HG03378 (cell line): ENCODE results near the gene SAFB2.
"Not testable (repeated sequence)": the region's sequence is repeated elsewhere in the genome, so short reads cannot be mapped to it uniquely, and the experiment has no call there.

Experiments used
- ATAC-seq: cut with Tn5 transposase; IDR thresholded peaks from one replicate; pipeline ENCODE4 v1.9.1; 2021; ENCODE audit warnings: mild to moderate bottlenecking, moderate library complexity; ENCODE audit not compliant: unreplicated experiment

Gene SAFB2

GRCh38 chr19:5608766-5609165, 13.8 kb downstream of the SAFB2 start:
- ATAC-seq: not testable (repeated sequence)

GRCh38 chr19:5608291-5608690, 14.3 kb downstream of the SAFB2 start:
- no peak for ATAC-seq

DNA sequence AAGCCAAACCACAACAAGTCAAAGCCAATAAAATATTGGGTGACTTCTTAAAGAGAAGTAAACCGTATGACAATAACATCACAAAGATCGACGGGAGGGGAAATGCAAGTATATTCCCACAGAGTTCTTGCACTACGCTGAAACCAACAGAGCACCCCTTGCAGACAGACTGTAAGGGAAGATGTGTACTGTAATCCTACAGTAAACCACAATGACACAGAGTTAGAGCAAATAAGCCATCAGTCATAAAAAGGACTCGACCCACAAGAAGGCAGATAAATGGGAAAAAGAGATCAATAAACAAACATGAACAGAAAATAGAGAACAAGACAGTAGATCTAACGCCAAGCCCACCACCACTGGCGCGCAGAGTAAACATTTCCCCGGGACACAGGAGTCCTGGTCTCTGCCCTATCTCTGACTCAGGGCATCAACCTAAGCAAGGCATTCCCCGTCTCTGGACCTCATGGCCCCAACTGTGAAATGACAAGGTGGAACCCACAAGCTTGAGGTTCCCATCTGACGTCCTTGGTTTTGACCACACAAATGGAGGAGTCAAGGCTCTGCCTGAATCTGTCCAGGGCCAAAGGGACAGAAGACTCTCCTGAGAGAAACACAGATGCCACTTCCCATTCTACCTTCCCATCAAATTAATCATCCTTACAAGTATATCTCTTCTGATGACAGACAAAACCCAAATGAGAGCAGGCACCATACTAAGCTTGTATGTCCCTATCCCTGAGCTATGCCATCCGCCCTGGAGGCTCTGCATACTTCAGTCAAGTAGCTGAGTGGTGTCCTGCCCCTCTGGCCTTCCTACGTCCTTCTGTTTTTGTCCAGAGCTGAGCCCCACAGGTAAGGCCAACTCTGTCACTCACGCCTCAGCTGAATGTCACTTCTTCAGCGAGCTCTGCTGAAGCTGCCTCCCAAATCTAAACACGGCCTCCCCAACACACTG, 15.0 kb downstream of the SAFB2 start:
- no peak for ATAC-seq

GRCh38 chr19:5605362-5605761, 17.2 kb downstream of the SAFB2 start:
- ATAC-seq: no peak

DNA sequence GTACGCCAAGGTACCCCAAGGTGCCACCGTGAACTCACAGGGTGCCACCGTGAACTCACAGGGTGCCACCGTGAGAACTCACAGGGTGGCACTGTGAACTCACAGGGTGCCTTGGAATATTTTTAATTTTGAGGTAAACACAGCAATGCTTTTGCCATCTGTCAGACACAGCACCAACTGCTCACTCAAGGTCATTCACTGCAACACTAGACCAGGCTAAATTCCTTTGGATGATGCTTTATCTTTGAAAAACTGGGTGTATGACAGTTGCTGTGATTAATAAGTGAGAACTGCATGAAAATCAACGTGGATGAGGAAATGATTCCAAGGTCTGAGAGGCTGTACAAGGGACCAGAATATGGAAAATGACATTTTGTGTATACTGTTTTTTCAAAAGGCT, 18.9 kb downstream of the SAFB2 start:
- no peak for ATAC-seq

DNA sequence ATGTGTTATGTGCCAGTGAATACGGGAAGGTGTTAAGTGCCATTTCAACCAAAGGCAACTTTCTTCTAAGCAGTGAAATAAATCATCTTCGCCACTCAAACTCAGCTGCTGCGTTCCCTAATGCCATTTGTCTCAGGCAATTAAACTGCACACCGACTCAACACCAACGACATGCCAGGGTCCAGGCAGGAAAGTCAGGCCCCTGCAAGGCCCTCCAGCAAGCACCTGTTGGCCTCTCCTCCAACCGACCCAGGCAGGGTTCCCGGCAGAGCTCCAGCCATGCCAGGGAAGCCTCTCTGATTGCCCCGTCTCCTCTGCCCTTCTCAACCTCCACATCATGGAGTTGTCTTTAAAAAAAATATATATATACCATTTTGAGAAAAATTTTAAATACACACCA, 21.8 kb downstream of the SAFB2 start:
- no peak for ATAC-seq

GRCh38 chr19:5595745-5596144, 26.8 kb downstream of the SAFB2 start:
- ATAC-seq: no peak

DNA sequence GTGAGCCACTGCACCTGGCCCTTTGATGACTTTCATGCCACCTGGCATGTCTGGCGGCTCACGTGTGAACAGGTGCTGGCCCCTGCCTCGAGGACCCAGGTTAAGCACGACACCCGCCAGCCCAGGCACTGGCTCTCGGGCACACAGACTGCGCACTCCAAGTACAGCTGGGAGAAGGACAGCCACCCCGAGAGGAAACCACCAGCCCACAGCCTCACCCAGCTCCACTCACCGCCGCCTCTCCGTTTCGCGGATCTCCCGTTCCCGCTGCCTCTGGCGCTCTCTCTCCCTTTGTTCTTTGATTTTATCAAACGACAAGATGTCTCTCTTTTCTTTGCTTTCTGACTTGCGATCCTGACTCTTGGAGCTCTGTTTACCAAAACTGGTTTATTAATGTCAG, 27.4 kb downstream of the SAFB2 start:
- no peak for ATAC-seq

GRCh38 chr19:5594521-5594950, 28.0 kb downstream of the SAFB2 start:
- ATAC-seq: no peak

DNA sequence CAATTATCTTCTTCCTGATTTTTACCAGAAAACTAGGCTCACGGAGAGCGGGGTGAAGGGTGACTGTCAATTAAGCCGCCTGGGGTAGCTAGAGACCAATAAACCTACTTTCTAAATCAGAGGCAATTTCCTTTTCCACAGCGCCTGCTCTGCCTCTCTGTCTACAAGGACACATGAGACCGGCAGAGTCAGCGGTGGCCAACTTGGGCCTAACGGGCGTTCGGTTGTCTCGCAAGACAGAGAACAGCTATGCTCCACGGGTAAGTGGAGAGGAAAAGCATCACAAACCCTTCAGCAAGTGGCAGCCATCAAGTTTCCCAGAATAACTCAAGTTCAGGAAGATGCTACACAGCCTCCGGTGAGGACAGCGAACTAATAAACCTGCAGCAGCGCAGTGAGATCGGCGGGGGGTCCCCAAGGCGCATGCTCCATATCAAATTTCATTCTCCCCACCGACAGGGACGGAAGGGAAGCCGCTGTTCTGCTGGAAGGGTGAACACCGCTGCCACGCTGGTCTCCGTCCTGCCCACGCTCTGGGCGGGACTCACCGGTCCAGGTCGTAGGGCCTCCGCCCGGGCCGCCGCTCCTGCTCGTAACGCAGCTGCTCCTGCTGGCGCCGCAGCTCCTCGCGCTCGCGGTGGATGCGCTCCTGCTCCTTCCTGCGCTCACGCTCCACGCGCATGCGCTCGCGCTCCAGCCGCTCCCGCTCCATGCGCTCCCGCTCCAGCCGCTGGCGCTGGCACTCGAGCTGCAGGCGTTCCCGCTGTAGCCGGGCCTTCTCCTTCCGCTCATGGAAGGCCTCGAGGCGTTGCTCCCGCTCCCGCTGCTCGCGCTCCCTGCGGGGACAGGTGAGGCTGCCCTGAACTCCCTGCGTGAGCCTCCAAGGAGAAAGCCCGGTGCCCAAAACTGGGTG, 29.0 kb downstream of the SAFB2 start:
- ATAC-seq: no peak

GRCh38 chr19:5592531-5593342, 29.8 kb downstream of the SAFB2 start:
- ATAC-seq: no peak

DNA sequence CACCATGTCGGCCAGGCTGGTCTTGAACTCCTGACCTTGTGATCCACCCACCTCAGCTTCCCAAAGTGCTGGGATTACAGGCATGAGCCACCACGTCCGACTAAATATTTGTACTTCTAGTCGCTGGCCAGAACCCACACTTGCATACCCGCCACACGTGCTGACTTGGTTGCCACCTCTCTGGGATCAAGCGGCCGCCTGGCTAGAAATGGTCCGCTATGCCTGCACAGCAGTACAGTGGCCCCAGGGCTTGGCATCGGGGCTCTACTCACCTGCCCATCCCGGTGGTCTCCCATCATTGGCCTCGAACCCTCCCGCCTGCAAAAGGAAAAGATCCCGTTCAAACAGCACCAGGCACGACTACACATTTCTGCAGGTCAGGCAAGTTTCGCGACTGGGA, 31.1 kb downstream of the SAFB2 start:
- no peak for ATAC-seq

DNA sequence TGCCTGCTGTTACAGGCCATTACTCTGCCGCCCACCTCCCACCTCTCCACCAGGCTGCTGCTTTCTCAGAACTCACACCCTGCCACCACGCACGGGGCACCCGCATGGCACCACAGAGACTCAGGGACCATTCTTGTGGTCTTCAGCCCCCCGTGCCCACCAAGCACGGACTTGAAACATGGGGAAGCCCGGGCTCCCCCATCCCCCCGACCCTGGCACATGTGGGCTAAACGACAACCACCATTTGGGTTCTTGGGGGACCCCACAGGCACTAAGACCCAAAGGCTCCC, 31.8 kb downstream of the SAFB2 start:
- ATAC-seq: no peak

DNA sequence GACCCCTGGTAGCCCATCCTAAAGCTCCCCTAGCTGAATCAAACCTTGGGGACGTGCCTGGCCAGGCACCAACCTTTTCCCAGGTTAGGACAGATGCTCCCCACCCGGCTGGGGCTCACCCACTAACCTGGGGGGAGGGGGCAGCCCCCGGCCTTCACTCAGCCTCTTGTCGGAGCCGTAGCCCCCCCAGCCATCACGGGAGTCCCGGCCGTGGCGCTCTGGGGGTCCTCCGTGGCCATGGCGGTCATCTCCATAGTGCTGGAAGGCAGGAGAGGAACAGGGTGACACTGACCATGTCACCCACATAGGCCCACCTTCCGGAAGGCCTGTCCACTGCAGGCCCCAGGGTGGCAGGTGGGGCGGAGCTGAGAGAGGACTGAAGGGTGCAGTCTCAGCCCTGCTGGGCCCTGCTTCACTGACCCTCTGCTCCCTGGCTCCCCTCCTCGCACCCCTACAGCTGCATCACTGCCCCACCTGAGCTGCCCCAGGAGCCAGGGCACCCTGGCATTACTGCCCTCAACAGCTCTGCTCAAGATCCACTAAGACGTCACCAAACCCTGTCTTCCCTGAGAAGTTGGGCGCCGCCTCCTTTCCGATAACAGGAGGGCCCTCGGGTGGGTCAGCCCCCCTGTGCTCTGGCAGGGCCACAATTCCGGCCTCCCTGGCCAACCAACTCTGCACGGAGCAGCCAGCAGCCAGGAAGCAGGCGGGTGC, 32.3 kb downstream of the SAFB2 start:
- no peak for ATAC-seq

GRCh38 chr19:5588906-5589676, 33.5 kb downstream of the SAFB2 start:
- ATAC-seq: no peak

- no peak for ATAC-seq
Observed at GRCh38 chr19:5588441-5588840, 34.1 kb downstream of the SAFB2 start.

DNA sequence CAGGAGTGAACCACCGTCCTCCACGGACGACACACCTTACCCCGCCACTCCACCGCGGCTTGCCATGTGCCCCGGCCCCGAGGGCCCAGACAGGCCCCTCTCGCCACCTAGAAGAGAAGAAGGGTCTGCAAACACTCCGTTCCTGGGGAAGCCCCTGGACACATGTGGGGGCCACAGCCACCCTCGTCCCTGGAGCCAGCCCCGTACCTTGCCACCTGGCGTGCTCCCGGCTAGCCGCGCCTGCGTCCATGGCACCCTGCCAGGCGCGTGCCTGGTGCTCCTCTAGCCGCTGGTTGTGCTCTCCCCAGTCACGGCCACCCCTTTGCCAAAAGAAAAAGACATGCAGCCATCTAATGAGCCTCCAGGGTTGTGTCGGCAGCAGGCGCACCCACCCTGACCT, 34.9 kb downstream of the SAFB2 start:
- ATAC-seq: no peak

- no peak for ATAC-seq
Observed at GRCh38 chr19:5587071-5587455, 35.5 kb downstream of the SAFB2 start.

- ATAC-seq: no peak
Observed at GRCh38 chr19:5586300-5587070, 36.1 kb downstream of the SAFB2 start.
